H1 (cell line): ENCODE data around the gene CFLAR. TPM values are rescaled to one million over a fixed set of nuclear protein-coding genes. Genes with fewer than 3 reads are reported as not detected.
A peak's percentile ranks its signal among the peaks of the same experiment; 100 is the strongest.

Source experiments
- KDM5A ChIP-seq: fragments of 200-600 bp; IDR thresholded peaks from 2 replicates; pipeline ENCODE4 v1.7.1; 2012; ENCODE audit warnings: mild to moderate bottlenecking, low read length, inconsistent platforms, mixed read lengths
- RBBP5 ChIP-seq: IDR thresholded peaks from 2 replicates; pipeline ENCODE4 v1.7.1; 2012; ENCODE audit warnings: low read depth, mild to moderate bottlenecking, inconsistent platforms, low read length, moderate library complexity, borderline replicate concordance
- SIN3A ChIP-seq, 2 experiments: IDR thresholded peaks in 1 of 2; conservative IDR thresholded peaks in 1 of 2; 2 replicates each; pipeline ENCODE4 v1.6.1; 2011 to 2012; ENCODE audit warnings: low read length in 2 of 2, improper control_type of control experiment in 1 of 2, low read depth in 1 of 2, mild to moderate bottlenecking in 1 of 2
- SIRT6 ChIP-seq: IDR thresholded peaks from one replicate; pipeline ENCODE4 v1.7.1; 2012; ENCODE audit warnings: low read length, inconsistent platforms
- SP1 ChIP-seq: IDR thresholded peaks from 2 replicates; pipeline ENCODE4 v1.6.1; 2011; ENCODE audit warnings: low read depth, low read length
- SP4 ChIP-seq: IDR thresholded peaks from 2 replicates; pipeline ENCODE4 v1.6.1; 2012; ENCODE audit warnings: low read length, inconsistent platforms
- polyA plus RNA-seq, 7 experiments: library from polyadenylated mRNA; depleted of rRNA in 3 of 7; stranded (reverse) in 5 of 7; unstranded in 2 of 7; fragments of >200 nt in 5 of 7; fragments of 200-250 nt in 2 of 7; gene quantifications; 1 replicate in 5 of 7; 2 replicates in 1 of 7; 4 replicates in 1 of 7; pipeline versions ENCODE4 v1.2.1 to v1.2.3, GENCODE V29; 2011 to 2013; ENCODE audit warnings: missing spikeins in 2 of 7, mixed read lengths in 2 of 7
- total RNA-seq: library from RNA; stranded (reverse); fragmentation: NEBNext Ultra II Directional; extraction: Animal tissue kit (Norgen Biotek cat#: 25700); gene quantifications from 2 replicates; pipeline ENCODE4 v1.2.1, GENCODE V29; 2021
- TF ChIP-seq, protein P1 (sequence below): IDR thresholded peaks from 2 replicates; pipeline ENCODE4 v1.6.1; 2012; ENCODE audit warnings: inconsistent platforms

The CFLAR gene
- total and polyA plus RNA-seq, 2 of the 8 experiments (the other 6 are each of a cell fraction or from before 2014, with no cell fraction given), result 1.1 to 3.9 TPM

- TF ChIP-seq RBBP5 (peak; percentile 65; the same call in 1 of the 2 replicates), SIN3A (conservative IDR thresholded peaks at IDR 0.05 in 1 of 2, IDR thresholded peaks at IDR 0.05 in 1 of 2; ENCODE audit: low read depth in 1 of 2, low read length in 2 of 2) (peak; percentile 92 to 98; a peak in 3 of 4 replicates), SIRT6 (no peak), KDM5A (peak; percentile 89), SP1 (peak; percentile 92), SP4 (peak; percentile 96)
- TF ChIP-seq, protein P1, sequence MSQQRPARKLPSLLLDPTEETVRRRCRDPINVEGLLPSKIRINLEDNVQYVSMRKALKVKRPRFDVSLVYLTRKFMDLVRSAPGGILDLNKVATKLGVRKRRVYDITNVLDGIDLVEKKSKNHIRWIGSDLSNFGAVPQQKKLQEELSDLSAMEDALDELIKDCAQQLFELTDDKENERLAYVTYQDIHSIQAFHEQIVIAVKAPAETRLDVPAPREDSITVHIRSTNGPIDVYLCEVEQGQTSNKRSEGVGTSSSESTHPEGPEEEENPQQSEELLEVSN, result 0 out of 2 replicates have a peak, but pooled peaks have one; percentile 30
Measured at GRCh38 chr2:201071479-201072200, 44.3 kb upstream of the CFLAR start, which contains the start of the genes HYCC2 and NDUFB3 (continued).
